Measurements from ENCODE around the gene FCHSD2.

DNA sequence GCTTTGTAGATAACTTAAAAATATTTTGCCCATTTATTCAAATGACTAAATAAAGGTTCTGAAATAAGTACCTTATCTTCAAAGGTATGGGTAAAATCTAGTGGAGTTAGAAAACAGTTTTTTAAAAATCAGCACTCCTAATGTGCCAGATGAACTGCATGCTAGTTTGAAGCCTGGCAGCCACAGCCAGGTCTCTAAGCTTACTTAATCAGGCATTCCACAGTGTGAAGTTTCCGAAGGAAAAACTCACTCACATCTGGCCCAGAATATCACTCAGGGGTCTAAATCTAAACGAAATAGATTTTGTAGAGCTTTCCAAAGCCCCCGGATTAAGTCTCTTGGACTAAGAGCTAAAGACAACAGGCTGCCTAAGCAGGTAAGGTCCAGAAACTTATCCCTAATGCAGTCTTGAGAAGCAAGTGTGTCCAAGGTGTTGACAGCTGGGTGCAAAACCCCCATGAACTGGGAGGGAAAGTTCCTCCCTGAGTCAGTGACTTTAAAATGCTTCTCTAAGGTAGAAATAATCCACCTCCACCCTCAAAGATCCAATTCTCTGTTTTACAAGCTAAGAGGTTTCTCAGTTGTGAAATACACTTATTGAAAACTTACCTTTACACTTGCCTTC is 157.6 kb downstream of the FCHSD2 start:
- TF ChIP-seq ZNF792 (CRISPR knock-in tag; IDR thresholded peaks at IDR 0.05) (no peak), ZNF234 (CRISPR knock-in tag; conservative IDR thresholded peaks at IDR 0.05) (no peak), ZNF326 (CRISPR knock-in tag; IDR thresholded peaks at IDR 0.05; ENCODE audit: borderline replicate concordance) (no peak), PRDM4 (CRISPR knock-in tag; IDR thresholded peaks at IDR 0.05; ENCODE audit: borderline replicate concordance) (no peak), CTCF (CRISPR knock-in tag; IDR thresholded peaks at IDR 0.05) (no peak), ZNF24 (IDR thresholded peaks at IDR 0.05) (no peak), ZNF7 (CRISPR knock-in tag; IDR thresholded peaks at IDR 0.05) (no peak)
